GM12874 (cell line): ENCODE measurements around the gene OSBPL2.

Experiments used
- CTCF ChIP-seq: IDR thresholded peaks from 2 replicates; pipeline ENCODE4 v1.5.1; 2011; ENCODE audit warnings: low read depth, mild to moderate bottlenecking, control low read depth, low read length, moderate library complexity; ENCODE audit not compliant: insufficient read depth

Gene OSBPL2

DNA sequence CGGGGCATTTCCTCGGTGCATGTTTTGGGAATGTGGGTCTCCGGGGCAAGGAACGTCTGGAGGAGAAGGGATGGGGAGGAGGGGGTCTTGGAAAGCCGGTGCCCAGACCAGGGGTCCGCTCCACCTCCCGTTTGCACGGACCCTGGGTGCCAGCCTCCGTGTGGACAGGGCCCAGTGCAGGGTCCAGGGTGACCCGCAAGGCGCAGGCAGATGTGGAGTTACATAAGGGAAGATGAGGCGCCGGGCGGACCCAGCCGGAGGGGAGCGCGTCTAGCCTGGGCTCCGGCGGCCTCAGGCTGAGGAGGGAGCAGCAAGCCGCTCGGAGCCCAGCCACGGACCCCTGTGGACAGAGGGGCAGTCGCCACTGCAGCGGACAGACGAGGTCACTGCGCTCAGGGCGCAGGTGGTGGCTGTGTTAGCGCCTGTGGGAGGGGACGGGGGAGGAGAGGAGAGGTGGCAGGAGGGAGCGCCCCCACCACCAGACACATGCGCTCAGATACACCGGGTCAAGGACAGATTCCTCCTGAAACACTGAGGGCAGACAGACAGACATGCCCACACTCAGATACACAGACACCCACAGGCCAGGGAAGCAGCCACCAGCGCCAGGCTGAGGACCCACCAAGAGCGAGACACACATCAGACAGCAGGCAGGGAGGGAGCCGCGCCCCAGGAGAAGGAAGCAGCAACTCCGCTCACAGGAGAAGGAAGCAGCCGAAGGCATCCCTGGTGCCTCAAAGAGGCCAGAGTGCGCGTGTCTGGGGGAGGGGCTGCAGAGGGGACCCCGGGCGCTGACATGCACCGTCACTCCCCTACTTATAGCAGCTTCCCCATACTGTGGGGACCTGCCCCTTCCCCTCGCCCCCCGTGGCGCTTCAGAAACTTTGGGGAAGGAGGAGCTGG lies 17.4 kb upstream of the OSBPL2 start:
- no peak for TF ChIP-seq CTCF

- no peak for TF ChIP-seq CTCF
These were observed 16.0 kb upstream of the OSBPL2 start for GRCh38 chr20:62222266-62222850.

DNA sequence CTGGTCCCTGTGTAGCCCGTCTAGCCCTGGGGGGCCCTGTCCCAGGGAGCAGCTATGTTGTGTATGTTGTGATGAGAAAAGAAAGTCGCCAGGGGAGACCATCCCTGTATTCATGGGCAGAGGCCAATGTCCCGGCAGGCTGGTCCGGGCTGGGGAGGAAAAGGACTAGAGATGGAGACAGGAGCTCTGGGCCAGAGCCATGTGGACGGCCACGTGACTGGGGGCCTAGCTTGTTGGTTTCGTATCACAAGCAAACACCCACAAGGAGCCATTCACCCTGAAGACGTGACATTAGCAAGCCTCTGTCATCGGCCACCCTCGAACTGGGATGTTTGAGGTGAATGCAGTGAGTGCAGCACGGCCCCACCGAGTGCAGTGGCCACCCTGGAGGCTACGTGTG lies 15.3 kb upstream of the OSBPL2 start:
- TF ChIP-seq CTCF: no peak

- TF ChIP-seq CTCF: no peak
These were observed 14.8 kb upstream of the OSBPL2 start for GRCh38 chr20:62223571-62223970.

GRCh38 chr20:62224113-62224855 lies 14.0 kb upstream of the OSBPL2 start:
- no peak for TF ChIP-seq CTCF

GRCh38 chr20:62225026-62225425 lies 13.3 kb upstream of the OSBPL2 start:
- no peak for TF ChIP-seq CTCF
